KMS-11 (cell line): ENCODE measurements around the gene EVC2.

Experiments used
- H2AFZ ChIP-seq: fragments of 200-600 bp; sonication (generic); 2 replicates; pipeline ENCODE4 v1.6.1; 2016; ENCODE audit warnings: antibody characterized with exemption, mixed run types, low read depth
- H3K27ac ChIP-seq: fragments of 200-600 bp; sonication (generic); 2 replicates; pipeline ENCODE4 v1.6.1; 2016; ENCODE audit warnings: mild to moderate bottlenecking, mixed run types
- H3K27me3 ChIP-seq: fragments of 200-600 bp; sonication (generic); 2 replicates; pipeline ENCODE4 v1.6.1; 2017; ENCODE audit warnings: mild to moderate bottlenecking, low read depth, mixed run types, moderate library complexity; ENCODE audit not compliant: insufficient read depth
- H3K36me3 ChIP-seq: fragments of 200-600 bp; sonication (generic); 2 replicates; pipeline ENCODE4 v1.6.1; 2017; ENCODE audit warnings: mild to moderate bottlenecking, mixed run types; ENCODE audit not compliant: insufficient read depth
- H3K4me1 ChIP-seq: fragments of 200-600 bp; sonication (generic); 2 replicates; pipeline ENCODE4 v1.6.1; 2016; ENCODE audit warnings: mild to moderate bottlenecking, low read depth, mixed run types; ENCODE audit not compliant: poor library complexity, severe bottlenecking
- H3K4me2 ChIP-seq: fragments of 200-600 bp; sonication (generic); 2 replicates; pipeline ENCODE4 v1.7.0; 2016; ENCODE audit warnings: mild to moderate bottlenecking, mixed run types
- H3K4me3 ChIP-seq: fragments of 200-600 bp; sonication (generic); IDR thresholded peaks from 2 replicates; pipeline ENCODE4 v1.6.1; 2017; ENCODE audit warnings: low read depth, low read length, mixed read lengths; ENCODE audit not compliant: insufficient read depth
- H3K79me2 ChIP-seq: fragments of 200-600 bp; sonication (generic); 2 replicates; pipeline ENCODE4 v1.6.1; 2016; ENCODE audit warnings: low read depth, mixed run types; ENCODE audit not compliant: insufficient read depth
- H3K9ac ChIP-seq: fragments of 200-600 bp; sonication (generic); 2 replicates; pipeline ENCODE4 v1.6.1; 2016; ENCODE audit warnings: mild to moderate bottlenecking, mixed run types
- H4K20me1 ChIP-seq: fragments of 200-600 bp; sonication (generic); 2 replicates; pipeline ENCODE4 v1.6.1; 2016; ENCODE audit warnings: mild to moderate bottlenecking, mixed run types; ENCODE audit not compliant: insufficient read depth
- TF ChIP-seq, protein P1 (sequence below): fragments of 200-600 bp; sonication (generic); conservative IDR thresholded peaks from 2 replicates; pipeline ENCODE4 v1.6.1; 2017; ENCODE audit warnings: low read depth, mild to moderate bottlenecking, antibody characterized with exemption, low read length, moderate library complexity, mixed read lengths

EVC2 gene

DNA sequence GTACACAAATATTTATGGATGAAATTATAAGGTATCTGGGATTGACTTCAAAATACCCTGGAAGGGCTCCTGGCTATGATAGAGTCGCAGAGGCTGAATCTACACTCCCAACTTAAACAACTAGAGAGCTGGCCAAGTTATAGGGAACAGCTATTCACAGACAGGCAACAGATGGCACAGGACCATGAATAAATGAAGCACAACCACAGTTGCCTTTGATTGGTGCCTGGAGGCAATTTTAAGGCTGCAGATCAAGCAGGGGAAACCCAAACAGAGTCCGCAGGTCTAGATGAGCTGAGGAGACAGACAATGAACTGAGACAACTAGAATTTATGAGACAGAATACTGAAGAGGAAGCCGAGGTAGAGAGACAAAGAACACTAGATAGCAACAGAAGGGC lies 155.9 kb downstream of the EVC2 start:
- TF ChIP-seq, protein P1, sequence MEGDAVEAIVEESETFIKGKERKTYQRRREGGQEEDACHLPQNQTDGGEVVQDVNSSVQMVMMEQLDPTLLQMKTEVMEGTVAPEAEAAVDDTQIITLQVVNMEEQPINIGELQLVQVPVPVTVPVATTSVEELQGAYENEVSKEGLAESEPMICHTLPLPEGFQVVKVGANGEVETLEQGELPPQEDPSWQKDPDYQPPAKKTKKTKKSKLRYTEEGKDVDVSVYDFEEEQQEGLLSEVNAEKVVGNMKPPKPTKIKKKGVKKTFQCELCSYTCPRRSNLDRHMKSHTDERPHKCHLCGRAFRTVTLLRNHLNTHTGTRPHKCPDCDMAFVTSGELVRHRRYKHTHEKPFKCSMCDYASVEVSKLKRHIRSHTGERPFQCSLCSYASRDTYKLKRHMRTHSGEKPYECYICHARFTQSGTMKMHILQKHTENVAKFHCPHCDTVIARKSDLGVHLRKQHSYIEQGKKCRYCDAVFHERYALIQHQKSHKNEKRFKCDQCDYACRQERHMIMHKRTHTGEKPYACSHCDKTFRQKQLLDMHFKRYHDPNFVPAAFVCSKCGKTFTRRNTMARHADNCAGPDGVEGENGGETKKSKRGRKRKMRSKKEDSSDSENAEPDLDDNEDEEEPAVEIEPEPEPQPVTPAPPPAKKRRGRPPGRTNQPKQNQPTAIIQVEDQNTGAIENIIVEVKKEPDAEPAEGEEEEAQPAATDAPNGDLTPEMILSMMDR: no peak
- no peak overlapping the region for H3K27ac ChIP-seq
- H3K36me3 ChIP-seq: no peaks in the 10 kb centered on the region
- H3K4me2 ChIP-seq: no peak overlapping the region
- no peak overlapping the region for H3K4me3 ChIP-seq
- H3K27me3 ChIP-seq: no peaks in the 10 kb centered on the region
- H4K20me1 ChIP-seq: no peaks in the 10 kb centered on the region
- H3K4me1 ChIP-seq: no peaks in the 10 kb centered on the region
- no peaks in the 10 kb centered on the region for H3K79me2 ChIP-seq
- H3K9ac ChIP-seq: no peak overlapping the region
- no peak overlapping the region for H2AFZ ChIP-seq

GRCh38 chr4:5547651-5548249 lies 160.6 kb downstream of the EVC2 start:
- TF ChIP-seq, protein P1: no peak
- H3K4me3 ChIP-seq: no peak overlapping the region
- H3K9ac ChIP-seq: no peak overlapping the region
- no peaks in the 10 kb centered on the region for H3K79me2 ChIP-seq
- H3K27ac ChIP-seq: no peak overlapping the region
- H3K27me3 ChIP-seq: no peaks in the 10 kb centered on the region
- H4K20me1 ChIP-seq: no peaks in the 10 kb centered on the region
- H3K4me2 ChIP-seq: no peak overlapping the region
- H3K36me3 ChIP-seq: no peaks in the 10 kb centered on the region
- H3K4me1 ChIP-seq: no peaks in the 10 kb centered on the region
- H2AFZ ChIP-seq: no peak overlapping the region

DNA sequence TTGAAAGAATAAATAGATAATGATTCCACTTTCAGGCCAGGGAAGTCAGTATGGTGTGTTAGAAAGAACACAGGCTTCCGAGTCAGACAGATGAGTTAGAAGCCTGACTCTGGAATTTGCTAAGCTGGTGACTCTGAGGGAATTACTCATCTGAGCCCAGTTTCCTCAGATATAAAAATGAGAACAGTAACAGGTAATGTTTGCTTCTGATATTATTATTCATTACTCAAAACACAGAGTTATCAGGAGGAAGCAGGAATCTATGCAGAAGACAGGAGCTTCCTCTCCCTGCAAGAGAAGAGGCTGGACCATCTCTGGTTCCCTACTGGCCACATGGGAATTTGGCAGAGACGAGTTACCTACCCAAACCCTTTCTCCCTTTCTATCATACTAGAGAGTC lies 163.1 kb downstream of the EVC2 start:
- Histone ChIP-seq H3K4me1 (no peaks in the 10 kb centered on the region), H3K9ac (no peak overlapping the region), H3K27ac (no peak overlapping the region), H3K79me2 (no peaks in the 10 kb centered on the region), H4K20me1 (no peaks in the 10 kb centered on the region), H2AFZ (no peak overlapping the region), H3K36me3 (no peaks in the 10 kb centered on the region), H3K4me2 (no peak overlapping the region), H3K27me3 (no peaks in the 10 kb centered on the region), H3K4me3 (no peak overlapping the region)
- TF ChIP-seq, protein P1: no peak

- Histone ChIP-seq H3K36me3 (no peaks in the 10 kb centered on the region), H3K27ac (no peak overlapping the region), H3K4me2 (no peak overlapping the region), H3K79me2 (no peaks in the 10 kb centered on the region), H3K4me3 (no peak overlapping the region), H3K9ac (no peak overlapping the region), H2AFZ (no peak overlapping the region), H3K4me1 (no peaks in the 10 kb centered on the region), H3K27me3 (no peaks in the 10 kb centered on the region), H4K20me1 (no peaks in the 10 kb centered on the region)
- TF ChIP-seq, protein P1: no peak
Observed at GRCh38 chr4:5544762-5545161, 163.6 kb downstream of the EVC2 start.
